T-cell (primary cell): ENCODE measurements around the gene ADAMTS17. TPM values are rescaled to one million over a fixed set of nuclear protein-coding genes. Genes with fewer than 3 reads are reported as not detected.

ENCODE experiments used
- ATAC-seq, 4 experiments: fragments of 200-7000 bp in 3 of 4; fragments of 150-1000 bp in 1 of 4; cut with Tn5 transposase; replicated peaks in 1 of 4; 1 replicate in 3 of 4; 2 replicates in 1 of 4; pipeline ENCODE4 v1.10.0; 2021; ENCODE audit warnings: moderate library complexity in 3 of 4, mild to moderate bottlenecking in 2 of 4, moderate number of reproducible peaks in 1 of 4
- CTCF ChIA-PET, 2 donors: fragments of 300-600 bp; sonication (Branson Sonifier 250); formaldehyde crosslinking; loops; one replicate each; lab custom pipeline; 2022; ENCODE audit warnings: antibody characterized with exemption in 2 of 2; lab: Charles Lee
- POLR2A ChIA-PET, 2 donors: fragments of 300-600 bp; sonication (Branson Sonifier 250); formaldehyde crosslinking; loops; one replicate each; lab custom pipeline; 2022; ENCODE audit warnings: antibody characterized with exemption in 2 of 2; lab: Charles Lee
- DNase-seq, 35 experiments: peaks; one replicate each; pipeline versions ENCODE4 v3.0.0 to v3.0.0-alpha.2; 2013 to 2023
- H3K27ac ChIP-seq: one replicate; pipeline ENCODE4 v1.5.1; 2013; ENCODE audit warnings: low read length
- H3K27me3 ChIP-seq, 2 experiments: replicated peaks in 1 of 2; 1 replicate in 1 of 2; 2 replicates in 1 of 2; pipeline versions ENCODE4 v1.6.1 to v1.7.0; 2013; ENCODE audit warnings: low read length in 1 of 2, mixed read lengths in 1 of 2; ENCODE audit not compliant: control insufficient read depth in 2 of 2, insufficient read depth in 2 of 2; ENCODE audit errors: extremely low read depth in 1 of 2
- H3K36me3 ChIP-seq, 2 donors: 1 replicate in 1 of 2; 2 replicates in 1 of 2; pipeline versions ENCODE4 v1.6.1 to v1.7.0; 2013; ENCODE audit warnings: low read length in 1 of 2; ENCODE audit not compliant: control insufficient read depth in 2 of 2, insufficient read depth in 1 of 2; ENCODE audit errors: extremely low read depth in 1 of 2
- H3K4me1 ChIP-seq, 2 experiments: 1 replicate in 1 of 2; 2 replicates in 1 of 2; pipeline versions ENCODE4 v1.6.1 to v1.7.0; 2013; ENCODE audit warnings: low read length in 2 of 2, mixed read lengths in 1 of 2; ENCODE audit not compliant: insufficient read depth in 2 of 2, control insufficient read depth in 1 of 2; ENCODE audit errors: extremely low read depth in 1 of 2
- H3K4me3 ChIP-seq, 2 donors: 1 replicate in 1 of 2; 2 replicates in 1 of 2; pipeline versions ENCODE4 v1.5.1 to v1.7.0; 2013; ENCODE audit warnings: mild to moderate bottlenecking in 2 of 2, low read length in 1 of 2, moderate library complexity in 1 of 2; ENCODE audit not compliant: control insufficient read depth in 1 of 2; ENCODE audit errors: extremely low read depth in 1 of 2
- H3K9me3 ChIP-seq: 2 replicates; pipeline ENCODE4 v1.7.0; 2013
- H3K27ac Mint-ChIP-seq, 2 donors: one replicate each; pipeline ENCODE4 v1.8.0; 2020 to 2021; ENCODE audit warnings: mild to moderate bottlenecking in 2 of 2, mixed read lengths in 2 of 2
- H3K27me3 Mint-ChIP-seq, 2 donors: one replicate each; pipeline ENCODE4 v1.8.0; 2021 to 2022; ENCODE audit warnings: mixed read lengths in 2 of 2
- H3K36me3 Mint-ChIP-seq: one replicate; pipeline ENCODE4 v1.8.0; 2021; ENCODE audit warnings: mixed read lengths
- H3K4me1 Mint-ChIP-seq, 3 donors: one replicate each; pipeline ENCODE4 v1.8.0; 2020 to 2022; ENCODE audit warnings: mixed read lengths in 3 of 3, mild to moderate bottlenecking in 1 of 3
- H3K4me3 Mint-ChIP-seq, 3 donors: one replicate each; pipeline ENCODE4 v1.8.0; 2020 to 2022; ENCODE audit warnings: mild to moderate bottlenecking in 3 of 3, mixed read lengths in 3 of 3, moderate library complexity in 3 of 3
- H3K9me3 Mint-ChIP-seq, 3 donors: one replicate each; pipeline ENCODE4 v1.8.0; 2020 to 2022; ENCODE audit warnings: mixed read lengths in 3 of 3
- WGBS: methylation state at CpG from one replicate; pipeline ENCODE4 v1.1.5; 2013; ENCODE audit warnings: missing lambda C conversion rate; ENCODE audit not compliant: insufficient coverage; 5-methylcytosine and 5-hydroxymethylcytosine counted together
- total RNA-seq, 35 experiments: library from RNA in 6 of 35; stranded (reverse) in 6 of 35; fragments of 120-200 nt in 1 of 35; gene quantifications; one replicate each; pipeline versions ENCODE4 v1.2.1 to v1.2.4 and lab custom pipeline; 2013 to 2026

ADAMTS17 gene, protein sequence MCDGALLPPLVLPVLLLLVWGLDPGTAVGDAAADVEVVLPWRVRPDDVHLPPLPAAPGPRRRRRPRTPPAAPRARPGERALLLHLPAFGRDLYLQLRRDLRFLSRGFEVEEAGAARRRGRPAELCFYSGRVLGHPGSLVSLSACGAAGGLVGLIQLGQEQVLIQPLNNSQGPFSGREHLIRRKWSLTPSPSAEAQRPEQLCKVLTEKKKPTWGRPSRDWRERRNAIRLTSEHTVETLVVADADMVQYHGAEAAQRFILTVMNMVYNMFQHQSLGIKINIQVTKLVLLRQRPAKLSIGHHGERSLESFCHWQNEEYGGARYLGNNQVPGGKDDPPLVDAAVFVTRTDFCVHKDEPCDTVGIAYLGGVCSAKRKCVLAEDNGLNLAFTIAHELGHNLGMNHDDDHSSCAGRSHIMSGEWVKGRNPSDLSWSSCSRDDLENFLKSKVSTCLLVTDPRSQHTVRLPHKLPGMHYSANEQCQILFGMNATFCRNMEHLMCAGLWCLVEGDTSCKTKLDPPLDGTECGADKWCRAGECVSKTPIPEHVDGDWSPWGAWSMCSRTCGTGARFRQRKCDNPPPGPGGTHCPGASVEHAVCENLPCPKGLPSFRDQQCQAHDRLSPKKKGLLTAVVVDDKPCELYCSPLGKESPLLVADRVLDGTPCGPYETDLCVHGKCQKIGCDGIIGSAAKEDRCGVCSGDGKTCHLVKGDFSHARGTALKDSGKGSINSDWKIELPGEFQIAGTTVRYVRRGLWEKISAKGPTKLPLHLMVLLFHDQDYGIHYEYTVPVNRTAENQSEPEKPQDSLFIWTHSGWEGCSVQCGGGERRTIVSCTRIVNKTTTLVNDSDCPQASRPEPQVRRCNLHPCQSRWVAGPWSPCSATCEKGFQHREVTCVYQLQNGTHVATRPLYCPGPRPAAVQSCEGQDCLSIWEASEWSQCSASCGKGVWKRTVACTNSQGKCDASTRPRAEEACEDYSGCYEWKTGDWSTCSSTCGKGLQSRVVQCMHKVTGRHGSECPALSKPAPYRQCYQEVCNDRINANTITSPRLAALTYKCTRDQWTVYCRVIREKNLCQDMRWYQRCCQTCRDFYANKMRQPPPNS
- 10 to 100 TPM in 4 of 5 donors, 1 to 10 TPM in 1; 8.9 to 17.8 (median 11.6) TPM for total RNA-seq
- total RNA-seq (2013): 5.6 TPM
- 2.0 to 20.2 (median 9.6) reads per million in 29 experiments for total RNA-seq (lab: John Stamatoyannopoulos, UW)

DNA sequence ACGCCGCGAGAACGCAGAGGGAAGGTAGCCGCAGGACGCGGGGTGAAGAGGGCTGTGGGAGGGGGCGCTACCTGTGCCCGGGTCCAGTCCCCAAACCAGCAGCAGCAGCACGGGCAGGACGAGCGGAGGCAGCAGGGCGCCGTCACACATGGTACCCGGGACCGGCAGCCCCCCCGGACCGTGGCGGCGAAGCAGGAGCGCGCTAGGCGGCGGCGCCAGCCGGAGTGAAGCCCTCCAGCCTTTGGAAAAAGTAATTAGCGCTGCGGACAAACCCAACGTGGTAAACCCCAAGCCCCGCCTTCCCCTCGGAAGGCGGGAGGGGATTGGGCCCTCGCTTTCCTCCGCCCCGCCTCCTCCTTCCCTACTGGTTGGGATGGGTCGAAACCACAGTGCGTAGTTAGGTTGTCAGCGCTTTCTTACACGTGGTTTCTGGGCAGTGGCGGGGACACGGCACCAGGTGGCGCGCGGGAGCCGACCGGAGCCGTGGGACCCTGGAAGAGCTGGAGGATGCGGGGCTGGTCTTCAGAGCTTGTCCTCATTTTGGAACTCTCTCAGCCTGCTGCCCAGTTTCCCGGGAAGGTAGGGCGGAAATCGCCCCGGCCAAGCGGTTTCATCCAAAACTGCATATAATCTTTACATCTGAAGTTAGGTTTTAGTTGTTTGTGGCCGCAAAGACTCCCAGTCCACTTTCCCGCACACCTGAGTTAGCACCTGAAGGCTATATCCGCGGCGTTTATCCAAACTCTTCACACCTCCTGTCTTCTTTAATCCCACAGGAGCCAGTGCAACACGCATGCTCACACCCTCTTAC is at the start of gene ADAMTS17:
Gene ADAMTS17 (minus strand): TSS at position 226 of the 811 bp plus-strand sequence. CDS start 76 bp downstream, at position 150.
- peaks cover 0 to 22% of the 10 kb centered on the region in 2 experiments for H3K4me1 ChIP-seq
- peaks cover 2 to 17% of the 10 kb centered on the region in 2 experiments for H3K27me3 ChIP-seq
- H3K27me3 Mint-ChIP-seq: peaks cover 0 to 4% of the 10 kb centered on the region in 2 donors
- peaks cover 15 to 24% (median 23%) of the 10 kb centered on the region in 3 donors for H3K4me1 Mint-ChIP-seq
- no peaks in the 10 kb centered on the region for H3K9me3 ChIP-seq
- H3K27ac Mint-ChIP-seq: no peak within 1 kb of the TSS
- H3K27ac ChIP-seq: no peak within 1 kb of the TSS
- 4% methylated on average over 29 of the region's 59 CpGs for WGBS
- peak; percentile 93 to 95 (median 94) for ATAC-seq
- peak within 1 kb of the TSS; percentile 54 to 60 for H3K4me3 ChIP-seq
- H3K4me3 Mint-ChIP-seq: peak within 1 kb of the TSS; percentile 69 to 73 (median 73)
- peak; percentile 85 to 96 (median 94) for DNase-seq
- H3K36me3 Mint-ChIP-seq: no peaks in the 10 kb centered on the region
- no peaks in the 10 kb centered on the region for H3K36me3 ChIP-seq
- no peaks in the 10 kb centered on the region for H3K9me3 Mint-ChIP-seq
- CTCF ChIA-PET: interaction anchor here in 1 of 2 donors (0.7 to 1.6 kb wide), 6 partner anchors 9 to 663 kb away, joined by 3 to 19 read pairs (median 6); partner anchors contain the start of gene ASB7
- POLR2A ChIA-PET: interaction anchor here (0.6 to 0.7 kb wide), 2 partner anchors 246 to 255 kb away, joined by 3 to 11 read pairs; no protein-coding TSS in a partner anchor

DNA sequence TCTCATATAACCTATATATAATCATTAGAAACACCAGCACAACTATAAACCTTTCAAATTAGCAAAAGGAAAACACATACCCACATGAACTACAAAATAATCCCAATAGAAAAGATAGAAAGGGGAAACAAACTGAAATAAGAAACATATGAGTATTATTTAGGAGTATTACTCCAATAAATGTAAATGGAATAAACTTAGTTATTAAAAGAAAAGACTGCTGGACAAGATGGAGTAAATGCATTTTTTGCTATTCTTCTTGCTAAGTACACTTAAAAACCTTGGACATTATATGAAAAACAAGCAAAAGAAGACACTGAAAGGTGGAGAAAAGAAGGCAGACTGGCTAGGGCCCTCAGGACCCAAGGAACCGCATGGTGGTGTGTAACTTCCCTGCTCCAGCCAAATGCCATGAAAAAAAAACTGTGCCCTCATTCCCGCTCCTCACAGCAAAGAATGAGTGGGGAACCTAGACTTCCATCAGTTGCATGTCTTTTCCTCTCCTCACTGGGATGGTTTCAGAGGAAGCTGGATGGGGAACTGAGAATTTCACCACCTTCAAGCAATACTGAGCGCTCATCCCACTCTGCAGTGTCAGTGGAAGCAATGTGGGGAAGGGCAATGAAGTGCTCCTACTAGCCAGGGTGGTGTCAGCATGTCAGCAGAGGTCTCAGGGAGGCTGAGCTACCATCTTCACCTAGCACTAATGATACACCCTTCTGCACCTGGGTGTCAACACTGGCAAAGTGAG is 43.7 kb upstream of the ADAMTS17 start:
- peaks cover 7 to 21% (median 12%) of the 10 kb centered on the region in 3 donors for H3K9me3 Mint-ChIP-seq
- peaks cover 3% of the 10 kb centered on the region for H3K9me3 ChIP-seq
- peaks cover 5% of the 10 kb centered on the region for H3K36me3 Mint-ChIP-seq
- ChIA-PET POLR2A (no interaction called here), CTCF (no interaction called here)
- WGBS: no CpG with 5 or more reads among the region's 3 CpGs
- H3K4me3 Mint-ChIP-seq: no peak overlapping the region
- no peak for DNase-seq
- peaks cover 10 to 12% of the 10 kb centered on the region in 2 donors for H3K27me3 Mint-ChIP-seq
- H3K27ac ChIP-seq: no peak overlapping the region
- no peaks in the 10 kb centered on the region for H3K4me1 Mint-ChIP-seq
- H3K36me3 ChIP-seq: no peaks in the 10 kb centered on the region
- ATAC-seq: no peak
- H3K27ac Mint-ChIP-seq: no peak overlapping the region
- peaks cover 0 to 4% of the 10 kb centered on the region in 2 experiments for H3K4me1 ChIP-seq
- no peak overlapping the region for H3K4me3 ChIP-seq
- peaks cover 0 to 9% of the 10 kb centered on the region in 2 experiments for H3K27me3 ChIP-seq

DNA sequence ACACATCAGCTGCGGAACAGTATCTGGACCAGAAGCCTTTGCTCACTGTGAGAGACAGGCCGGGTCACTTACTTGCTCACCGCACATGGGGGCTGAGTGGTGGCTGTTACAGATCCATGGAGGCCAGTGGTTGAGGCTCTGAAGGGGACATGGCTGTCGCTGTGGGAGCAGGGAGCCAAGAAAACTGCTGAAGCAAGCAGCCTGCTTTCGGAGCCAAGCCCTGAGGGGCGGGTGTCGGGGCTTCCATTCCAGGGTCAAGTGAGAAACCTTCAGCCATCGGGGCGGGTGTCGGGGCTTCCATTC is 42.3 kb upstream of the ADAMTS17 start:
- peaks cover 10% of the 10 kb centered on the region in 2 donors for H3K27me3 Mint-ChIP-seq
- DNase-seq (no peak), ATAC-seq (no peak)
- WGBS: 89% methylated on average over 9 of the region's 10 CpGs
- Histone ChIP-seq H3K4me1 (peaks cover 0 to 4% of the 10 kb centered on the region in 2 experiments), H3K4me3 (no peak overlapping the region), H3K27me3 (peaks cover 0 to 9% of the 10 kb centered on the region in 2 experiments), H3K9me3 (peaks cover 3% of the 10 kb centered on the region), H3K27ac (no peak overlapping the region), H3K36me3 (no peaks in the 10 kb centered on the region)
- peaks cover 7 to 21% (median 12%) of the 10 kb centered on the region in 3 donors for H3K9me3 Mint-ChIP-seq
- H3K4me1 Mint-ChIP-seq: no peaks in the 10 kb centered on the region
- no peak overlapping the region for H3K27ac Mint-ChIP-seq
- H3K4me3 Mint-ChIP-seq: no peak overlapping the region
- POLR2A ChIA-PET: no interaction called here
- CTCF ChIA-PET: interaction anchor here (0.5 to 1.3 kb wide), 4 partner anchors 13 to 44 kb away, joined by 3 to 8 read pairs (median 6); no protein-coding TSS in a partner anchor
- peaks cover 5% of the 10 kb centered on the region for H3K36me3 Mint-ChIP-seq

DNA sequence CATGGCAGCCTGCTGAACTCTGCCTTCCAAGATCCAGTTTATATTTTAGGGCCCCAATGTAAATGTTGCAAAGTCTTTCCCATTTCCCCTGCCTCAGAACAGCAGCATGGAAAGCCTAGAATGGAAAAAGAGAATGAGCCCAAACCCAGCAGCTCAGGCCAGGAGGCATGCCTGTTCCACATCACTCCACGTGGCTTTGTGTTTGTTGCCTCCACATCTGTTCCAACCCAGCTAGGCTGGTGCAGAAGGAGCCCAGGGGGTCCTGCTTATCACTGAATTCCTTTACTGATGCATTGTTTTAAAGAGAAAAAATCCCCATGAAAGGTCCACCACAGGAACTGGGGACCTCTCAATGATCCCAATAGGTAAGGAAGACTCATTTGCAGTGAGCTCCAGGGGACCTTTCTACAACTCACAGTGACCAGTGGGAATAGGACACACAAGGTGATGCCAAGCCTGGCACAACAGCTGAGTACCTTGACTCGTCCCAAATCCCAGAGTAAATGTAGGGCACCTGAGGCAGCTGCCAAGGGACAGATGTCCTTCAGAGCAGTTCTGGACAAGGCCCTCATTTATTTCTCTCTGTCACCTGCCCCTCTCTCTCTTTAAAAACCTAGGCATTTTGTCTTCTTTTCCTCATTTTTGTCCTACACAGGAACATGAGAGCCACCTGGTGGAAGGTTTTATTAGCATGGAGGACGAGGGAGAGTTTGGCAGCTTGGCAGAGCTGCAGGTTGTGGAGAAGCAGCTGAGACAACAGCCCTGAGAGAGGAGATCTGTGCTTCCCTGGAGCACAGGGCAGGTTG is 41.7 kb upstream of the ADAMTS17 start:
- H3K4me1 ChIP-seq: peaks cover 0 to 4% of the 10 kb centered on the region in 2 experiments
- H3K4me3 ChIP-seq: no peak overlapping the region
- Mint-ChIP-seq H3K27ac (no peak overlapping the region), H3K27me3 (peaks cover 10 to 12% of the 10 kb centered on the region in 2 donors), H3K9me3 (peaks cover 7 to 18% (median 12%) of the 10 kb centered on the region in 3 donors), H3K4me1 (no peaks in the 10 kb centered on the region), H3K36me3 (peaks cover 5% of the 10 kb centered on the region), H3K4me3 (no peak overlapping the region)
- 43% methylated on average over 3 of the region's 3 CpGs for WGBS
- H3K36me3 ChIP-seq: no peaks in the 10 kb centered on the region
- H3K9me3 ChIP-seq: peaks cover 3% of the 10 kb centered on the region
- ChIA-PET CTCF (interaction anchor here (0.5 to 1.3 kb wide), 5 partner anchors 14 to 455 kb away, joined by 3 to 8 read pairs (median 4); no protein-coding TSS in a partner anchor), POLR2A (interaction anchor here in 1 of 2 donors (0.7 kb wide), 1 partner anchor 32 kb away, joined by 8 read pairs; no protein-coding TSS in a partner anchor)
- peak in 7 of 35 experiments; percentile 1 to 57 (median 7) for DNase-seq
- H3K27me3 ChIP-seq: peaks cover 0 to 13% of the 10 kb centered on the region in 2 experiments
- no peak overlapping the region for H3K27ac ChIP-seq
- peak; percentile 29 to 45 (median 32) for ATAC-seq
